ENCODE results near the gene NHSL2.
"Not testable (repeated sequence)": the region's sequence is repeated elsewhere in the genome, so short reads cannot be mapped to it uniquely, and the experiment has no call there.

The NHSL2 gene

GRCh38 chrX:72130156-72130761, 219.6 kb downstream of the NHSL2 start:
- no peak for DNase-seq (ENCODE audit: low read depth)

GRCh38 chrX:72130762-72131250, 220.2 kb downstream of the NHSL2 start:
- DNase-seq (ENCODE audit: low read depth) = no peak

DNA sequence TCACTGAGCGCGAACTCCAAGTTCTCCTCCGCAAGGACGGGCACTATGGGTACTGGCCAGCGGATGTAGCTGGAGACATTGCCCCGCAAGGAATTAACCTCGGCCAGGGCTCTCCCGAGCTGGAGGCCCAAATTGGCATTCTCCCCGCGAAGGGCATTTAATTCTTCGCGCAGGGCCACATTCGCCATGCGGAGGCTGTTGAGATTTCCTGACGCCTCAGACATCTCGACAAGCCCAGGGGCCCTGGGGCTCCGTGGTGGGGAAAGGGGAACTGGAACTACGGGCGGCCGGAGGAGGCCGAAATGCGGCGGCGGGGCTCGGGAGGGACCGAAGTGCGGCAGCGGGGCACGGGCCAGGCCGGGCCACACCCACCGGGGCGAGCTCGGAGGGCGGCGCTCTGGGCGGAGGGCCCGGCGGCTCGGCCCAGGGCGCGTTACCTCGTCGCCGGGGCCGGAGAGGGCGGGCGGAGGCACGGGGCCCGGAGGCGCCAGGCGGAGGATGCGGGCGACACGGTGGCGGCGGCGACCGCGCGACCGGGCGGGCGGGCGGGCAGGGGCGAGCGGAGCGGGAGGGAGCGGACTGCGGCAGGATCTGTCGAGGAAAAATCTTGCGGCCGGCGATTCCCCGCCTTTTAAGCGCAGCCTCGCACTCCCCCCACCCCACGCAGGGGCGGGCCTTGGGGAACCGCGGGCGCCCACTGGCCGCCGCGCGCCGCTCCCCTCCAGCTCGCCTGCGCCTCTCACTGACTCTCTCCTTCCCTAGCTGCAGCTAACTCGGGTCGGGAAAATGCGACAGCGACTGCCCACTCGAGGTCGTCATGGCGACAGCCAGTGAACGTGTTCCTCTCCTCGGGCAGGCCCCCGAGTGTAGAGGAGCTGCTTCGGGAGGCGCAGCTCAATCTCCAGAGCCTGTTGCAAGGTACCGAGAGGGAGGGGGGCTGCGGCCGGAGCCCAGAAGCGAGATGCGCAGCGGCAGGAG, 221.0 kb downstream of the NHSL2 start, which contains the start of gene RTL5:
TSS of gene RTL5 (minus strand) at position 599 of the 978 bp plus-strand sequence.
- DNase-seq (ENCODE audit: low read depth) = peak; percentile 47

GRCh38 chrX:72132456-72132855, 221.8 kb downstream of the NHSL2 start:
- DNase-seq (ENCODE audit: low read depth) = no peak

GRCh38 chrX:72133851-72134546, 223.4 kb downstream of the NHSL2 start:
- no peak for DNase-seq (ENCODE audit: low read depth)

- DNase-seq (ENCODE audit: low read depth) = no peak
Observed at GRCh38 chrX:72137846-72138495, 227.3 kb downstream of the NHSL2 start.

DNA sequence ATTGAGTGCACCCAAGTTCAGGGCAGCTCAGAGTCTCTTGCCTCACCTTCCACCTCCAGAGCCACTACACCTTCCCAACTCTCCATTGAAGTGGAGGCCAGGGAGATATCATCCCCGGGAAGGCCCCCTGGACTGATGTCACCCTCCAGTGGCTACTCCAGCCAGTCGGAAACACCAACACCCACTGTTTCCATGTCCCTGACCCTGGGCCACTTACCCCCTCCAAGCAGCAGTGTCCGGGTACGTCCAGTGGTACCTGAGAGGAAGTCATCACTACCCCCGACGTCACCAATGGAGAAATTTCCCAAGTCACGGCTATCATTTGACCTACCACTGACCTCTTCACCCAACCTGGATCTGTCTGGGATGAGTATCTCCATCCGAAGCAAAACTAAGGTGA, 228.9 kb downstream of the NHSL2 start:
- no peak for DNase-seq (ENCODE audit: low read depth)

GRCh38 chrX:72141372-72142004, 230.8 kb downstream of the NHSL2 start:
- no peak for DNase-seq (ENCODE audit: low read depth)

GRCh38 chrX:72142094-72142793, 231.6 kb downstream of the NHSL2 start:
- DNase-seq (ENCODE audit: low read depth) = no peak

DNA sequence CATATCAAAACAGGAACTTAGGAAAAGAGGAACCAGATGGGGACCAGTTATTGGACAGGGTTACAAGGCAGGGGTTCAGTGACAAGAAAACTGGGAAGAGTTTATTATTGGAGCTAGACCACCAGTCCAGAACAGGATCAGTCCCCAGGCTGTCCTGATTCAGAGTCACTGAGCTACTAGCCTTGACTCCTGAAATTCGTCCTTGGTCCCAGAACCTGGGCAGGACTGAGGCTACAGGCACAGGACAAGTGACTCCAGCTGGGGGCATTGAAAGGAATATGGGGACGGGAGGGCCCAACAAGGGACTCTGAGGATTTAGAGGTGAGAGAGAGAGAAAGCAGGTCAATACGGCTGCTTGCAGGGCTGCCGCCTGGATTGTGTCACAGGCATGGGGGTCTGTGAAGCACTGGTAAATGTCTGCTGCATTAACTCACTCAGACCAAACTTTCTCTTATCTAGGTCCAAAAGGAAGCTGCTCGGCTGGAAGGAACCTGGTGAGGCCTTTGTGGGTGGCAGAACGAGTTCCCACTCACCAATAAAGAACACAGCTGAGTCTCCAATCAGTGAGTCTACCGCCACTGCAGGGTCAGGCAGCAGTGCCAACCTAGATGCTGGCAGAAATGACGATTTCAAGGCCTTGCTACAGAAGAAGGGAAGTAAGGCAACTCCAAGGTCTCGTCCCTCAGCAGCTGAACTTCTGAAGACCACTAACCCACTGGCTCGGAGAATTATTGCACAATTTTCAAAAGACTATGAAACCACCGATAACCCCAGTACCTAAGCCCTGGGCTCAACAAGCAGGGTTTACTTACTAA, 232.4 kb downstream of the NHSL2 start:
- no peak for DNase-seq (ENCODE audit: low read depth)

GRCh38 chrX:72143609-72143907, 232.9 kb downstream of the NHSL2 start:
- DNase-seq (ENCODE audit: low read depth) = no peak

DNA sequence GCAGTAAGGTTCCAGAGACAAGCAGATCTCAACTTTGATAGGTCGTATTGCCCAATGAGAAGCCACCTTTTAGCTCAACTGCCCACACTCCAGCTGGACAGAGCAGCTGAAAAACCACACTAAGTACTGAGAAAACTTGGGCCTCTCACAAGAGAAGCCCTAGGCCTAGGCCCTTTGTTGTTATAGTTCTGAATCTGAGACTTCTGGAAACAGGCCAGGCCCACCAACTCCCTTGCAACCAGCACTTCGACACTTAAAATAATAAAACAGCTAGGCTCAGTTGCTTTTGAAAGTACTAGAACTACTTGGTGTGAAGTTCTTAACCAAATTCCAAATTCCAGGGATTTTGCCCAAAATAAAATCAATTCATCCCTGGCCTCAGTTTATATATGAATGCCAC, 234.5 kb downstream of the NHSL2 start:
- no peak for DNase-seq (ENCODE audit: low read depth)

- no peak for DNase-seq (ENCODE audit: low read depth)
Observed at GRCh38 chrX:72146527-72146926, 235.9 kb downstream of the NHSL2 start.

DNA sequence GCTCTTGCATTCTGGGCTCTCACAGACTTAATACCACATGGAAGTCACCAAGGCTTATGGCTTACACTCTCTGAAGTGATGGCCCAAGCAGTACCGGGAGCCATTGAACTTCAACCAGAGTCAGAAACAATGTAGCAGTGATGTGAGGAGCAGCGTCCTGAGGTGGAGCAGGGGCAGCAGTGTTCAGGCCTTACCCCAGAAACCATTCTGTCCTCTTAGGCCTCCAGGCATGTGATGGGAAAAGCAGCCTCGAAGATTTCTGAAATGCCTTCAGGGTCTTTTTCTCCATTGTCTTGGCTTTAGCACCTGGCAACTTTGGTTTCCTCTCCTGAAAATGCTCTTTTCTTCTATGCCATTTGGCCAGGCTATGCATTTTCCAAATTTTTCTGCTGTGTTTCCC, 248.1 kb downstream of the NHSL2 start:
- DNase-seq (ENCODE audit: low read depth) = no peak

GRCh38 chrX:72159769-72160168, 249.1 kb downstream of the NHSL2 start:
- no peak for DNase-seq (ENCODE audit: low read depth)

DNA sequence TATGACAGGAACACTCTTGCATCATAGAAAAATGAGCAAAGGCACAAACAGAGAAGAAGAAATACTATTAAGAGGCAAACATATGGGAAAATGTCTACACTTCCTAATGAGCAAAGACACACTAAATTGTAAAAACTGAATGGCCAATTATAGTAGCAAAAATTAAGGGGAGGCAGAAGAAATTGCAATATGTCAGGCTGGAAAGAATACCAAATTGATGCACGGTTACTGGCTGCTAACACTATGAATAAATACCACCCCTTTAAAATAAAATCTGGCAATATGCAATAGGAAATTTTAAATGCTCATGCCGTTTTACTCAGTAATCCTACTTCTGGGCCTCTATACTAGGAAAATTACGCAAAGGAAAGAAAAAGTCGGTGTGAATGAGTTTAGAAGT, 254.9 kb downstream of the NHSL2 start:
- no peak for DNase-seq (ENCODE audit: low read depth)

DNA sequence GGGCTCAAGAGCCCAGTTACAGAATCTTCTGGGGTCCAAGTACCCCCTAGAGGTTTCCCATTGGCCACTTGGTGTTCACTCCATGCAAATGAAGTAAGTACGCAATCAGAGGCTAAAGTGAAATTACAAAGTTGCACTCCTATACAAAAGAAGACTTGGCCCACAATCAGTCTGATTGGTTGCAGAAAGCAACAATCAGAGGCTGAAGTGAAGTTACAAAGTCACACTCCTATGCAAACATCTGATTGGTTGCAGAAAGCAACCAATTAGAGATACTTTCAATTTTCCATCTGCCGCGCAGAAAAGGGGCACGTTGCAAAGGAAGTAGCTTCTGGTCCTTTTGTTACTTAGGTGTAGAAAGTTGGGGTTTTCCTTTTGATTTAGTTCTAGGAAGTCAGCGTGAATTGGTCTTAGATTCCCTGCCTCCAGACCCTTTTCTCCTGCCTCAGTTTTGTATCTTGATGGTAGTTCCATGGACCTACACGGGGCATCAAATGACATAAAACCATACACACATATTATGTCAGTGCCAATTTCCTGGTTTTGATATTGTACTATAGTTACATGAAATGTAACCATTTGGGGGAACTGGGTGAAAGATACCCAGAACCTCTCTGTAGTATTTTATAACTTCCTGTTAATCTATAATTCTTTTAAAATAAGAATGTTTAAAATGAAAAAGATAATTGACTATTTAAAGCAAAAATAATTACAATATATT, 258.5 kb downstream of the NHSL2 start:
- peak; percentile 6 for DNase-seq (ENCODE audit: low read depth)

DNA sequence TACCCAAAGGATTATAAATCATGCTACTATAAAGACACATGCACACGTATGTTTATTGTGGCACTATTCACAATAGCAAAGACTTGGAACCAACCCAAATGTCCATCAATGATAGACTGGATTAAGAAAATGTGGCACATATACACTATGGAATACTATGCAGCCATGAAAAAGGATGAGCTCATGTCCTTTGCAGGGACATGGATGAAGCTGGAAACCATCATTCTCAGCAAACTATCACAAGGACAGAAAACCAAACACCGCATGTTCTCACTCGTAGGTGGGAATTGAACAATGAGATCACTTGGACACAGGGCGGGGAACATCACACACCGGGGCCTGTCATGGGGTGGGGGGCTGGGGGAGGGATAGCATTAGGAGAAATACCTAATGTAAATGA, 265.6 kb downstream of the NHSL2 start:
- not testable (repeated sequence) for DNase-seq (ENCODE audit: low read depth)

DNA sequence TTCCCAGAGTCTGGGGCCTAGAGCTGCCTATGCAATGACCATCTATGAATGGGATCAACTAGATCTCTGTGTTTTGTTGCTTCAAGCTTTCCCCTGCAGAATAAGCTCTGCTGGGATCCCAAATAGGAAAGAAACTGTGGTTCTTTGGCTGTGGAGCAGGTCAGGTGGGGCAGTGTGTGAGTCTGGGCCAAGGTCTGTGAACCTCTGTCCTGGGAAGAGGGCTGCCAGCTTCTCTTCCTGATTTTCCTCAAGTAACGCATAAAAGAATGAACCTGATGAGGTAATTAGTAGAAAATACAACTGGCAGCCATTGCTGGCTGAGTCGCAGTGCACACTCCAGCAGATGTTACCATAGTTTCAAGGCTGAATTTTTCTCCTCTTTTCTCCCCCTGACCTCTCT, 266.3 kb downstream of the NHSL2 start:
- no peak for DNase-seq (ENCODE audit: low read depth)

- no peak for DNase-seq (ENCODE audit: low read depth)
Observed at GRCh38 chrX:72180539-72180938, 269.9 kb downstream of the NHSL2 start.
